HEK293 (cell line): ENCODE data around the gene ASCL2.

Experiments used
- CTCF ChIP-seq: fragments of 450-650 bp; formaldehyde crosslinking; IDR thresholded peaks from 2 replicates; pipeline ENCODE4 v1.5.1; 2016; ENCODE audit warnings: missing biosample characterization, missing genetic modification characterization
- GFI1B ChIP-seq: fragments of 450-650 bp; formaldehyde crosslinking; IDR thresholded peaks from 2 replicates; pipeline ENCODE4 v1.5.1; 2016; ENCODE audit warnings: missing biosample characterization, missing genetic modification characterization
- REST ChIP-seq: fragments of 450-650 bp; formaldehyde crosslinking; IDR thresholded peaks from 2 replicates; pipeline ENCODE4 v1.5.1; 2016; ENCODE audit warnings: missing biosample characterization, missing genetic modification characterization
- WT1 ChIP-seq: fragments of 450-650 bp; formaldehyde crosslinking; IDR thresholded peaks from 2 replicates; pipeline ENCODE4 v1.5.1; 2016; ENCODE audit warnings: missing biosample characterization, missing genetic modification characterization
- ZBTB1 ChIP-seq: fragments of 450-650 bp; formaldehyde crosslinking; IDR thresholded peaks from 2 replicates; pipeline ENCODE4 v1.5.1; 2016; ENCODE audit warnings: missing biosample characterization, missing genetic modification characterization
- ZNF223 ChIP-seq: fragments of 450-650 bp; formaldehyde crosslinking; IDR thresholded peaks from 2 replicates; pipeline ENCODE4 v1.5.1; 2016; ENCODE audit warnings: missing biosample characterization, missing genetic modification characterization
- ZNF830 ChIP-seq: fragments of 450-650 bp; IDR thresholded peaks from 2 replicates; pipeline ENCODE4 v1.5.0; 2018; ENCODE audit warnings: missing biosample characterization, missing genetic modification characterization, low read depth, mild to moderate bottlenecking, moderate library complexity

- TF ChIP-seq CTCF (tag by site-specific recombination) (no peak), ZNF223 (no peak), ZBTB1 (tag by site-specific recombination) (no peak), REST (tag by site-specific recombination) (no peak), GFI1B (no peak), WT1 (tag by site-specific recombination) (no peak), ZNF830 (tag by site-specific recombination) (no peak)
These were observed 6.6 kb upstream of the ASCL2 start for GRCh38 chr11:2277008-2277346.
